Activated naive CD8-positive, alpha-beta T cell treated with anti-CD3 and anti-CD28 coated beads, Interleukin-2, amount 50 U/mL, for 24 hours (primary cell): ENCODE data around the gene GMEB2.
A peak's percentile ranks its signal among the peaks of the same experiment; 100 is the strongest.
"Not testable (repeated sequence)": the region's sequence is repeated elsewhere in the genome, so short reads cannot be mapped to it uniquely, and the experiment has no call there.

ENCODE experiments used
- ATAC-seq: fragments of 150-1000 bp; cut with Tn5 transposase; one replicate; pipeline ENCODE4 v1.10.0; 2021
- DNase-seq: peaks from one replicate; pipeline ENCODE4 v3.0.0; 2021
- H3K27ac Mint-ChIP-seq: one replicate; pipeline ENCODE4 v1.8.0; 2021; ENCODE audit warnings: mild to moderate bottlenecking, mixed read lengths
- H3K27me3 Mint-ChIP-seq: one replicate; pipeline ENCODE4 v1.8.0; 2021; ENCODE audit warnings: mixed read lengths
- H3K36me3 Mint-ChIP-seq: one replicate; pipeline ENCODE4 v1.8.0; 2021; ENCODE audit warnings: low read depth, mixed read lengths
- H3K4me1 Mint-ChIP-seq: one replicate; pipeline ENCODE4 v1.8.0; 2021; ENCODE audit warnings: mixed read lengths
- H3K4me3 Mint-ChIP-seq: one replicate; pipeline ENCODE4 v1.8.0; 2021; ENCODE audit warnings: mild to moderate bottlenecking, moderate library complexity, mixed read lengths
- H3K9me3 Mint-ChIP-seq: one replicate; pipeline ENCODE4 v1.8.0; 2021; ENCODE audit warnings: mixed read lengths

The GMEB2 gene

GRCh38 chr20:63572071-63572787 is 54.7 kb downstream of the GMEB2 start:
- Mint-ChIP-seq H3K4me3 (no peak overlapping the region), H3K27me3 (peaks cover 6% of the 10 kb centered on the region), H3K4me1 (peaks cover 25% of the 10 kb centered on the region), H3K9me3 (no peaks in the 10 kb centered on the region), H3K36me3 (no peaks in the 10 kb centered on the region), H3K27ac (no peak overlapping the region)
- ATAC-seq: no peak
- no peak for DNase-seq

- not testable (repeated sequence) for H3K27ac Mint-ChIP-seq, ATAC-seq, H3K36me3 Mint-ChIP-seq, DNase-seq, H3K27me3 Mint-ChIP-seq, H3K4me3 Mint-ChIP-seq, H3K9me3 Mint-ChIP-seq
- H3K4me1 Mint-ChIP-seq: peaks cover 28% of the 10 kb centered on the region
Observed at GRCh38 chr20:63571087-63571478, 55.8 kb downstream of the GMEB2 start.

GRCh38 chr20:63570281-63571086 is 56.4 kb downstream of the GMEB2 start:
- DNase-seq: no peak
- Mint-ChIP-seq H3K36me3 (no peaks in the 10 kb centered on the region), H3K9me3 (no peaks in the 10 kb centered on the region), H3K27me3 (peaks cover 6% of the 10 kb centered on the region), H3K4me1 (peaks cover 28% of the 10 kb centered on the region), H3K4me3 (no peak overlapping the region), H3K27ac (no peak overlapping the region)
- no peak for ATAC-seq

- H3K27ac Mint-ChIP-seq: no peak overlapping the region
- peaks cover 3% of the 10 kb centered on the region for H3K27me3 Mint-ChIP-seq
- H3K36me3 Mint-ChIP-seq: no peaks in the 10 kb centered on the region
- DNase-seq (no peak), ATAC-seq (no peak)
- H3K9me3 Mint-ChIP-seq: no peaks in the 10 kb centered on the region
- peaks cover 28% of the 10 kb centered on the region for H3K4me1 Mint-ChIP-seq
- H3K4me3 Mint-ChIP-seq: no peak overlapping the region
Observed at GRCh38 chr20:63568986-63569949, 57.6 kb downstream of the GMEB2 start.

GRCh38 chr20:63568170-63568981 is 58.5 kb downstream of the GMEB2 start:
- Mint-ChIP-seq H3K27me3 (peaks cover 3% of the 10 kb centered on the region), H3K4me3 (peak overlapping the region; percentile 54), H3K36me3 (no peaks in the 10 kb centered on the region), H3K9me3 (no peaks in the 10 kb centered on the region), H3K27ac (no peak overlapping the region), H3K4me1 (peaks cover 25% of the 10 kb centered on the region)
- no peak for DNase-seq
- ATAC-seq: no peak

- Mint-ChIP-seq H3K9me3 (no peaks in the 10 kb centered on the region), H3K27ac (peak overlapping the region; percentile 39), H3K36me3 (no peaks in the 10 kb centered on the region), H3K4me3 (peak overlapping the region; percentile 54), H3K4me1 (peaks cover 25% of the 10 kb centered on the region), H3K27me3 (peaks cover 3% of the 10 kb centered on the region)
- DNase-seq (peak; percentile 64), ATAC-seq (peak; percentile 81)
Observed at GRCh38 chr20:63567386-63568169, 59.3 kb downstream of the GMEB2 start.

- H3K27me3 Mint-ChIP-seq: peaks cover 3% of the 10 kb centered on the region
- H3K36me3 Mint-ChIP-seq: no peaks in the 10 kb centered on the region
- H3K9me3 Mint-ChIP-seq: no peaks in the 10 kb centered on the region
- H3K4me3 Mint-ChIP-seq: no peak overlapping the region
- ATAC-seq (no peak), DNase-seq (no peak)
- H3K27ac Mint-ChIP-seq: no peak overlapping the region
- H3K4me1 Mint-ChIP-seq: peaks cover 25% of the 10 kb centered on the region
Observed at GRCh38 chr20:63567136-63567385, 59.8 kb downstream of the GMEB2 start.

- peaks cover 25% of the 10 kb centered on the region for H3K4me1 Mint-ChIP-seq
- peak; percentile 8 for DNase-seq
- no peak for ATAC-seq
- no peak overlapping the region for H3K27ac Mint-ChIP-seq
- no peaks in the 10 kb centered on the region for H3K9me3 Mint-ChIP-seq
- H3K36me3 Mint-ChIP-seq: no peaks in the 10 kb centered on the region
- H3K27me3 Mint-ChIP-seq: peaks cover 3% of the 10 kb centered on the region
- no peak overlapping the region for H3K4me3 Mint-ChIP-seq
Observed at GRCh38 chr20:63566395-63567135, 60.3 kb downstream of the GMEB2 start.

- Mint-ChIP-seq H3K27me3 (peaks cover 3% of the 10 kb centered on the region), H3K27ac (no peak overlapping the region), H3K4me3 (no peak overlapping the region), H3K4me1 (peaks cover 25% of the 10 kb centered on the region), H3K9me3 (no peaks in the 10 kb centered on the region), H3K36me3 (no peaks in the 10 kb centered on the region)
- DNase-seq (no peak), ATAC-seq (no peak)
Observed at GRCh38 chr20:63565699-63566335, 61.1 kb downstream of the GMEB2 start.

GRCh38 chr20:63565021-63565698 is 61.7 kb downstream of the GMEB2 start:
- Mint-ChIP-seq H3K36me3 (peaks cover 3% of the 10 kb centered on the region), H3K4me3 (no peak overlapping the region), H3K9me3 (no peaks in the 10 kb centered on the region), H3K27me3 (peaks cover 3% of the 10 kb centered on the region), H3K27ac (no peak overlapping the region), H3K4me1 (peaks cover 25% of the 10 kb centered on the region)
- ATAC-seq: no peak
- no peak for DNase-seq

GRCh38 chr20:63564036-63564810 is 62.7 kb downstream of the GMEB2 start:
- peaks cover 21% of the 10 kb centered on the region for H3K4me1 Mint-ChIP-seq
- H3K9me3 Mint-ChIP-seq: no peaks in the 10 kb centered on the region
- ATAC-seq (no peak), DNase-seq (no peak)
- no peak overlapping the region for H3K4me3 Mint-ChIP-seq
- peaks cover 3% of the 10 kb centered on the region for H3K36me3 Mint-ChIP-seq
- H3K27ac Mint-ChIP-seq: no peak overlapping the region
- H3K27me3 Mint-ChIP-seq: peaks cover 3% of the 10 kb centered on the region
